Endothelial cell of umbilical vein (primary cell): Measurements from ENCODE around the gene MED12L. TPM values are rescaled to one million over a fixed set of nuclear protein-coding genes. Genes with fewer than 3 reads are reported as not detected.

Experiments used
- BruUV-seq: library from RNA; stranded (reverse); fragments of 400-500 nt; replicated peaks from 2 replicates; lab custom pipeline; 2021; lab: Mats Ljungman, UMichigan
- CTCF ChIA-PET: fragments of 300-600, 350-600 bp; sonication (Branson Sonifier 250); formaldehyde crosslinking; loops from one replicate; lab custom pipeline; 2021; ENCODE audit warnings: antibody characterized with exemption, inconsistent platforms; lab: Charles Lee
- POLR2A ChIA-PET: fragments of 300-600, 350-600 bp; sonication (Branson Sonifier 250); formaldehyde crosslinking; loops from one replicate; lab custom pipeline; 2021; ENCODE audit warnings: antibody characterized with exemption, inconsistent platforms; lab: Charles Lee
- DNase-seq: peaks from one replicate; pipeline ENCODE4 v3.0.0-alpha.2; 2011; ENCODE audit warnings: low read depth, low spot score
- FAIRE-seq: peaks from 2 replicates; lab custom pipeline; 2011; peaks lifted over from hg19 to GRCh38; lab: Jason Lieb, UNC
- H2AFZ ChIP-seq: 2 replicates; pipeline ENCODE4 v1.6.0; 2012; ENCODE audit warnings: low read depth, low read length, control low read depth, inconsistent platforms
- H3K27ac ChIP-seq: 2 replicates; pipeline ENCODE4 v1.5.1; 2011; ENCODE audit warnings: low read depth, mild to moderate bottlenecking, control low read depth, low read length, moderate library complexity; ENCODE audit not compliant: insufficient read depth
- H3K27me3 ChIP-seq, 2 experiments: 2 replicates each; pipeline versions ENCODE4 v1.6.0 to v1.6.1; 2011; ENCODE audit warnings: low read length in 2 of 2, mixed read lengths in 1 of 2; ENCODE audit not compliant: control insufficient read depth in 2 of 2, insufficient read depth in 2 of 2
- H3K36me3 ChIP-seq, 2 experiments: 2 replicates in 1 of 2; 3 replicates in 1 of 2; pipeline ENCODE4 v1.5.1; 2011; ENCODE audit warnings: low read length in 2 of 2, mild to moderate bottlenecking in 1 of 2, moderate library complexity in 1 of 2; ENCODE audit not compliant: control insufficient read depth in 2 of 2, insufficient read depth in 2 of 2; ENCODE audit errors: extremely low read depth in 1 of 2
- H3K4me1 ChIP-seq: 3 replicates; pipeline ENCODE4 v1.5.1; 2011; ENCODE audit warnings: mild to moderate bottlenecking, low read length; ENCODE audit not compliant: control insufficient read depth, insufficient read depth; ENCODE audit errors: extremely low read depth
- H3K4me2 ChIP-seq: 2 replicates; pipeline ENCODE4 v1.6.1; 2011; ENCODE audit warnings: low read length, control low read depth, mixed read lengths; ENCODE audit not compliant: insufficient read depth
- H3K4me3 ChIP-seq, 3 experiments: fragments of 200-600 bp in 1 of 3; sonication (generic), shearing (Covaris generic) in 1 of 3; replicated peaks in 1 of 3; 2 replicates each; pipeline ENCODE4 v1.5.1; 2011 to 2016; ENCODE audit warnings: control low read depth in 3 of 3, low read length in 3 of 3, mild to moderate bottlenecking in 2 of 3, inconsistent platforms in 1 of 3, low read depth in 1 of 3, moderate library complexity in 1 of 3; ENCODE audit not compliant: insufficient read depth in 1 of 3
- H3K79me2 ChIP-seq: 2 replicates; pipeline ENCODE4 v1.6.0; 2012; ENCODE audit warnings: low read length, inconsistent platforms; ENCODE audit not compliant: control insufficient read depth, insufficient read depth
- H3K9ac ChIP-seq: replicated peaks from 2 replicates; pipeline ENCODE3; 2011; ENCODE audit warnings: low read length, control low read depth; ENCODE audit not compliant: insufficient read depth; ENCODE audit errors: extremely low read depth
- H3K9me1 ChIP-seq: replicated peaks from 3 replicates; pipeline ENCODE4 v1.6.0; 2011; ENCODE audit warnings: mild to moderate bottlenecking, low read length; ENCODE audit not compliant: control insufficient read depth, insufficient read depth; ENCODE audit errors: extremely low read depth
- H3K9me3 ChIP-seq: replicated peaks from 2 replicates; pipeline ENCODE4 v1.5.1; 2012; ENCODE audit warnings: low read length, inconsistent platforms; ENCODE audit not compliant: control insufficient read depth, insufficient read depth
- H4K20me1 ChIP-seq: replicated peaks from 2 replicates; pipeline ENCODE3; 2011; ENCODE audit warnings: mild to moderate bottlenecking, low read length; ENCODE audit not compliant: control insufficient read depth, insufficient read depth; ENCODE audit errors: extremely low read depth
- CTCF ChIP-seq, 2 donors: IDR thresholded peaks; 1 replicate in 1 of 2; 2 replicates in 1 of 2; pipeline ENCODE4 v1.5.1; 2011; ENCODE audit warnings: low read length in 2 of 2, mild to moderate bottlenecking in 2 of 2, moderate library complexity in 2 of 2, control low read depth in 1 of 2, inconsistent platforms in 1 of 2, low read depth in 1 of 2; ENCODE audit not compliant: insufficient read depth in 1 of 2; ENCODE audit errors: extremely low read depth in 1 of 2
- EZH2 ChIP-seq: IDR thresholded peaks from 2 replicates; pipeline ENCODE4 v1.6.1; 2012; ENCODE audit warnings: borderline replicate concordance, low read depth, mild to moderate bottlenecking, moderate library complexity, low read length, inconsistent platforms; ENCODE audit not compliant: severe bottlenecking
- FOS ChIP-seq: IDR thresholded peaks from 2 replicates; pipeline ENCODE4 v1.6.1; 2011; ENCODE audit warnings: mild to moderate bottlenecking, low read length, moderate library complexity, borderline replicate concordance; ENCODE audit not compliant: insufficient read depth
- GATA2 ChIP-seq: IDR thresholded peaks from 2 replicates; pipeline ENCODE4 v1.7.0; 2011; ENCODE audit warnings: low read depth, mild to moderate bottlenecking, moderate library complexity, mixed read lengths, low read length; ENCODE audit not compliant: insufficient read length, insufficient read depth
- JUN ChIP-seq: IDR thresholded peaks from 2 replicates; pipeline ENCODE4 v1.6.1; 2011; ENCODE audit warnings: borderline replicate concordance, low read depth; ENCODE audit not compliant: insufficient read length, insufficient read depth
- MAX ChIP-seq: IDR thresholded peaks from 2 replicates; pipeline ENCODE4 v1.6.1; 2011; ENCODE audit not compliant: insufficient read depth, insufficient read length
- MYC ChIP-seq: IDR thresholded peaks from one replicate; pipeline ENCODE4 v1.6.1; 2011; ENCODE audit warnings: mild to moderate bottlenecking, low read depth, low read length
- dilution Hi-C: fragments of 300-500 bp; cut with MboI; formaldehyde crosslinking; loops from one replicate; pipeline ENCODE4 v1.15.0; 2019; ENCODE audit warnings: low sequenced_read_pairs; ENCODE audit not compliant: extremely low pct_ligation_motif_present
- intact Hi-C: fragments of 100-400 bp; cut with micrococcal nuclease; formaldehyde crosslinking; loops from one replicate; pipeline ENCODE4 v1.10.0; 2022
- polyA plus RNA-seq, 4 experiments: library from polyadenylated mRNA; depleted of rRNA in 3 of 4; stranded (reverse) in 3 of 4; unstranded in 1 of 4; fragments of >200 nt; gene quantifications; 2 replicates each; pipeline versions ENCODE4 v1.2.1 to v1.2.3, GENCODE V29; 2011 to 2012; ENCODE audit warnings: missing spikeins in 1 of 4
- total RNA-seq: library from RNA; stranded (reverse); gene quantifications from 2 replicates; pipeline ENCODE4 v1.2.3, GENCODE V29; 2021

MED12L gene
- total and polyA plus RNA-seq, 2 donors (not counting 3 experiments of a cell fraction or from before 2014, with no cell fraction given): 0.03 to 0.27 TPM

GRCh38 chr3:151383956-151384355 is 298.5 kb downstream of the MED12L start:
- no peak overlapping the region for H3K9ac ChIP-seq
- H3K4me1 ChIP-seq: no peaks in the 10 kb centered on the region
- no peak for FAIRE-seq
- H3K4me3 ChIP-seq: no peak overlapping the region
- no peak overlapping the region for H3K4me2 ChIP-seq
- no peak for DNase-seq
- no peaks in the 10 kb centered on the region for H3K27me3 ChIP-seq
- ChIA-PET CTCF (interaction anchor here (1.0 kb wide), 1 partner anchor 16 kb away, joined by 3 read pairs; no protein-coding TSS in a partner anchor), POLR2A (no interaction called here)
- no TSS peak for BruUV-seq
- no peaks in the 10 kb centered on the region for H3K79me2 ChIP-seq
- no peak for TF ChIP-seq JUN
- TF ChIP-seq EZH2: no peak
- TF ChIP-seq MYC: no peak
- TF ChIP-seq MAX: no peak
- TF ChIP-seq FOS: no peak
- TF ChIP-seq GATA2: no peak
- TF ChIP-seq CTCF (IDR thresholded peaks at IDR 0.05; ENCODE audit: extremely low read depth in 1 of 2, insufficient read depth in 1 of 2, low read depth in 1 of 2, low read length in 2 of 2): no peak
- H3K9me1 ChIP-seq: no peaks in the 10 kb centered on the region
- no peaks in the 10 kb centered on the region for H3K9me3 ChIP-seq
- H3K27ac ChIP-seq: no peak overlapping the region
- H3K36me3 ChIP-seq: no peaks in the 10 kb centered on the region
- intact Hi-C loops (no loop called here), dilution Hi-C loops (no loop called here)
- H2AFZ ChIP-seq: no peak overlapping the region
- no peaks in the 10 kb centered on the region for H4K20me1 ChIP-seq
